G401 (cell line): Measurements from ENCODE around the gene ALDH3A1. TPM values are rescaled to one million over a fixed set of nuclear protein-coding genes. Genes with fewer than 3 reads are reported as not detected.

Source experiments
- DNase-seq: peaks from one replicate; pipeline ENCODE4 v3.0.0-alpha.2; 2015; ENCODE audit warnings: low spot score
- in situ Hi-C: cut with HindIII; loops from 2 replicates; pipeline ENCODE4 v1.10.0; 2016; ENCODE audit warnings: low sequenced_read_pairs, mixed read lengths
- total RNA-seq: library from RNA; depleted of rRNA; stranded (reverse); fragments of >200 nt; shearing (Covaris generic); gene quantifications from 2 replicates; pipeline ENCODE4 v1.2.3, GENCODE V29; 2014

ALDH3A1 gene
- total RNA-seq, 1 experiment from 2014 or later = not detected

DNA sequence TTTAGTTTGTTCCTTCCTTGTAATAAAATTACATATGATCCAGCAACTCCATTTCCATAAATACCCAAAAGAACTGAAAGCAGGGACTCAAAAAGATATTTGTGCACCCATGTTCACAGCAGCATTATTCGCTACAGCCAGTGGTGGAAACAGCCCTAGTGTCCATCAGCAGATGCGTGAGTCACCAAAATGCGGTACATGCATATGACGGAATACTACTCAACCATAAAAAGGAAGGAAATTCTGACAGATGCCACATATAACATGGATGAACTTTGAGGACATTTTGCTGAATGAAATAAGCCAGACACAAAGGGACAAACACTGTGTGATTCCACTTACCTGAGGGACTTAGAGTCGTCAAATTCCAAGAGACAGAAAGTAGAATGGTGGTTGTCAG lies 22.6 kb downstream of the ALDH3A1 start:
- in situ Hi-C loops = no loop called here

DNA sequence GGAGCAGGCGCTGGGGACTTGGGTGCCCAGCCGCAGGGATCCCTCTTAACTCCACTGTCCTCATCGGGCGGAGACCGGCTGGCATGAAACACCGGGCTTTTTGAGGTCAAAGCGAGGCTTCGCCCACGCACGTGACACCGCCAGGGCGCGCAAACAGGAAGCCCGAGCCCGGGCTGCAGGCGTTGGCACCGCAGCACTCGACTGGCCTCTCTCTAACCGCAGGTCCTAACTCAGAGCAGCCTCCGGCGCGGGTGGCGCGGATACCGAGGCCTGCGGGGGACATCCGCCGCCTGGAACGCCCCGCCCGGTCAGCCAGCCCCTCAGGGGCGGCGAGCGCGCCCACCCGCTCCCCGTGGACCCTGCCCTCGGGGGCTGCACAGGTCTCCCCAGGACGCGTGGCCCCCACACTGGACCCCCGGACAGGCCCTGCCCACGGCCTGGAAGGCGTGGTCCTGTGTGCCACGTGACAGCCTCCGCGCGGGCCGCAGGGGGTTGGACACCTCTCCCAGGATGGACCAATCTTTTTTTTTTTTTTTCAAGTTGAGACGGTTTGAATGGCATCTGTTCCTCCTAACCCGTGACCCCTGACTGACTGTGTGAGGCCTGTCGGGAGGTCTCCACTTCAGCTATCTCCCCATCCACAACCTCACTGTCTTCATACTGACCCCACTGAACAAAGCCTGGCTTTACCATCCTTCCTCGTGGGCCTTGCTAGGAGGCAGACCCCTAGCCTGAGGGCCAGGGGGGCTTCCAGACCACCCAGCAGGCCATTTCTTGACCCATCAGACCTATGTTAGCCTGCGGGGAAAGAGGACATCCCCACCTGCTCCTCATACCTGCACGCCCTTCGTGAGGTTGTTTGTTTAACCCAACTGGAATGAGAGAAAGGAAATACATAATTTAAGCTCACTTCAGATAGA lies 23.3 kb downstream of the ALDH3A1 start:
- in situ Hi-C loops = no loop called here
- peak; percentile 42 for DNase-seq

More for the DNA sequence above, 22.6 kb downstream of the ALDH3A1 start:
- no peak for DNase-seq

DNA sequence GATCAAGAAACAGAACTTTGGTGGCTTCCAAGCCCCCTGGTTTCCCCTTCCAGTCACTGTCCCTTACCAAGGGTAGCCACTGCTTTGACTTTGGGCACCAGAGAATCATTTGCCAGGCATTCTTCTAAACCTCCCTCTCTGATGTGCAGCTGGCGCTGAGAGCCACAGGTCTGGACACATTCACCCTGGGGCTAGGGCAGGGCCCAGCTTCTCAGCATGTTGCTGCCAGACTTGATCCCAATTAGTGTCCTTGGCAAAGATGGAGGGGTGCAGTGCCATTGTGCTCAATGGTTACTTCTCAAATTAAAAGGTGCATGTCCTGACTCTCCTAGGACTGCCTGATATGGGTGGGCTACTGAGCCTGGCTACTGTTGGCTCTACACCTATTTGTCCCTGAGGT lies 24.1 kb downstream of the ALDH3A1 start:
- in situ Hi-C loops = no loop called here
- DNase-seq = no peak

DNA sequence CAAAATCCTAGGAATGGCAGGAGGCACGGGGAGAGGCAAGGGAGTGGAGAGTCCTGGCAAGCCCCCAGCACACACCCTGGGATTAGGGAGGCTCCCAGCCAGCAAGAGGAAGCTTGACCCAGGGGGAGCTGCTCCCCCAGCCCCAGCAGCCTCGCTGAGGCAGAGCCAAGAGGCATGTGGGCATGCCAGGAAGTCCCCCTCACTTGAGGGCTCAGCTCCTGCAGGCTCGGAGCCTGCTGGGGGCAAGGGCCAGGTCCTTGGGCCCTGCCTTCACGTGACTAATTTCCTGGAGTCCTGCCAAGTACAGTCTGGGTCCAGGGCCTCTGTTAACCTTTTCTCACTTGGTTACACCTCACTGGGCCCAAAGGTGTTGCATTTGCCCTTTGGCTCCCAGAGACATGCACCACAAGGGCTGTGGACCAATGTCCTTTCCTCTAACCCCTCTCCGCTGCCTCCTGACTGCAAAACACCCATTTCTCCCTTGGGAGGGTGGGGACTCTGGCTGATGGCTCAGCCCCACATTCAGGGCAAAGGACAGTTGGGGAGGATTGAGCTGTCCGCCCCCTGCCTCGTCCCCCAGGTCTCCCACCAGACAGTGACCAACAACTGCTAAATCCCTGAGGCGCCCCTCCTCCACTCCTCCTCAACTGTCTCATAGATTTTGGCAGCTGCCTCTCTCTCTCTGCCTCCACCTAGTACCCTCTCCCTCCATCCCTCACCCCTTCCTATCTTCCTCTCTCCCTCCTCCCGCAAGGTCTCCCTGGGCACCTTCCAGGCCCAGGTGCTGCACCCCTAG lies 27.3 kb downstream of the ALDH3A1 start:
- in situ Hi-C loops = no loop called here
- no peak for DNase-seq

DNA sequence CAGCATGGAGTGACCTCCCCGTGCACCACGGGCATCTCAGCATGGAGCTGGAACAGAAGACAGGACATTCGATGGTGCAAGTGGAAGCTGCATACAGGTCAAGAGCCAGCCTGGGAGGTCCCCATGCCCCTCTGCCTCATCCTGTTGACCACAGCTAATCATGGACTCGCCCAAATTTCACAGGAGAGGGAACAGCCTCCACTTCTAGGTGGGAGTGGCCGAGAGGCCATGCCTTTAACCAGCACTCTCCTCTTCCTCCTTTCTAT lies 28.0 kb downstream of the ALDH3A1 start:
- no peak for DNase-seq
- in situ Hi-C loops = no loop called here

DNA sequence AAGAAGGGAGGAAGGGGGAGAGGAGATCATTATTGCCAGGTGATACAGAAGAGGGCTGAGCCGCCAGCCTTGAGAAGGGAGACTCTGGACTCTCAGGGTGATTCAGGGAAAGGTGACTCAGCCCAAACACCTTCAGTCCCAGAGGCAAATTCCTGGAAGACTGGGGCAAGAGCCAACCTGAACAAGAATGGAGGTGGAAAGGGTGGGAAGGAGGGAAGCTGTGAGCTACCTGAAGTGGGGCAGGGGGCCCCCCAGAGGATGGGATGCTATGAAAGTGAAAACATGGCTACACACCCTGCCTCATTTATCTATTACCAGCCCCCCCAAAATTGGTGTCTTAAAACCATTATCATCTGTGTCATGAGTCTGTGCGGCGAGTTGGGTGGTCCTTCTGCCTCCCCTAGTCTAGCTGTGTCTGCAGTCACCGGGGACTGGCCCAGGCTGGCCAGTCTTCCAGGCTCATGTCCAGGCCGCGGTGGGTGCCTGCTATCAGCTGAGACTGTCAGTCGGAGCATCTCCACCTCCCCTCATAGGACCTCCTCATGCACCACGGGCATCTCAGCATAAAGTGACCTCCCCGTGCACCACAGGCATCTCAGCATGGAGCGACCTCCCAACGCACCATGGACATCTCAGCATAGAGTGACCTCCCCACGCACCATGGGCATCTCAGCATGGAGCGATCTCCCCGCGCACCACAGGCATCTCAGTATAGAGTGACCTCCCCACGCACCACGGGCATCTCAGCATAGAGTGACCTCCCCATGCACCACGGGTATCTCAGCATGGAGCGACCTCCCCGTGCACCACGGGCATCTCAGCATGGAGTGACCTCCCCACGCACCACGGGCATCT lies 28.5 kb downstream of the ALDH3A1 start:
- in situ Hi-C loops = no loop called here
- DNase-seq = no peak

DNA sequence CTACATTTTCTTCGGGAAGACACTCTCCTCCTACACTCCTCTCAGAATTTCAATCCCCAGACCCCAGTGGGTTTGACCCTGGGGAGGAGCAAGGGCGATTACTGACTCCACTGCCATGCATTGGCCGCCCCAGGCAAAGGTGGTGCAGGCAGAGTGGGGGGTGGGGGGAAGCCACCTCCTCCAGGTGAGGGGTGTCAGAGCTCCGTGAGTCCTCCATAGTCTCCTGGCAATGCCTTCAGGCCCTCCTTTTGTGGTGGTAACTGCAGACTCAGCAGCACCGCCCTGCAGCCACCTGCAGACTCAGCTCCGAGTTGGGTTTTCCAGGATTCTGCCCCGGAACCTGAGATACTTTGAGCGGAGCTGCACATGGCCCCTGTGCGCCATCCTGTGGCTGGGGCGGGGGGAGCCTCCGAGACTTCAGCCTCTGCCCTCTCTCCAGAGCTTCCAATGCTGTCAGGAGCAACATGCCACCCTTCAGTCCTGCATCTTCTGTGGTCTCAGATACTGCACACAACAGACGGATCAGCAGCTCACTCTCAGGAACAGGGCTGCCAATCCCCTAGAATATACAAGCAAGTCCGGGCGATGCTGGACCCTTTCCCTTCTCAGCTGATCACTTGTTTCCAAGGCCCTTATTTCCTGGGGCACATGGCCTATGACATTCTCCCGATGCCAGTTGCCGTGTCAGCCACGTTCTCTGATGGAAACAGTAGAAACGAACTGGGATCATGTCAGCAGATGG lies 29.3 kb downstream of the ALDH3A1 start:
- DNase-seq = no peak
- in situ Hi-C loops = no loop called here

DNA sequence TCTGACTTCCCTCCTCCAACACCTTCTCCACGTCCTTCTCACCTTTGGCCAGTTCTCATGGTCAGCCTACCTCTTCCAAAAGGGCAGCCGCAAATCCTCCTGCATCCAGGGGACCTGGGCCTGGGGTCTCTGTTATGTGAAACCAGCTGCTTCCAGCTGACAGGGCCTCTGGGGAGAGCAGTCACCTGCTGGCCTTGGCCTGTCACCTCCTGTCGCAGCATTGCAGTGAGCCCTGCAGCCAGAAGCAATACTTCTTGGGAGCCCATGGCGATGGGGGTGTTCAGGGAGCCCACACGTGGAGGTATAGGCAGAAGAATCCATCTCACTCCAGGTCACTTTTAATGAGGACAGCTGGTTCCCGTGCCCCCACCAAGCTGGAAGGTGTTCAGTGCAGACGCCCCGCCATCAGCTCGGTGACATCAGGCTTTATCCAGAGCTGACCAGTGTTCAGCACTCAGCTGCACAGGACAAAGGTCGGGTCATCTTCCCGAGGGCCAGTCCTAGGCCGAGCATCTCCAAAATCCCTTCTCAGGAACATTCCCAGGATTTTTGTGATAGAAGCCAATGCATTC lies 30.0 kb downstream of the ALDH3A1 start:
- in situ Hi-C loops = no loop called here
- DNase-seq = no peak

DNA sequence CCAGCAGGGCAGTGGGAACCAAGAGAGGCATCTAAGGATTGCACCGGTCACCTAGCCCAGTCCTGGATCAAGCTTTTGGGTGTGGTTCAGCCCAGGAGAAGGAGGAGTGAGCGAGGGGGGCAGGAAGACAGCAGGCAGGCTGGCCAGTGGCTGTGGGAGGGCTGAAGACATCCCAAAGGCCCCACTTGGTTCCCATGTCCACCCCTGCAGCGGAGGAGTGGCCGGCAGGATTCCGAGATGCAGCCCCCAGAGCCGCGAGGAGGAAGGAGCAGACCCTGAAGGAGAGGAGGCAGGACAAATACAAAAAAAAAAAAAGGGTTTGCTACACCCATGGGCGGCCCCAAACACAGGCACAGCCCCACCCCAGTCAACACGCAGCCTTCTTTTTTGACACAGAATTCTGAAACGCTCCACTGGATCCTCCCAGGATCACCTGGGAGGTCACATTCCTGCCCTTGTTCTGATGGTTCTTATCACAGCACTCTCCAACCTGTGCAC lies 30.6 kb downstream of the ALDH3A1 start:
- in situ Hi-C loops = no loop called here
- no peak for DNase-seq

DNA sequence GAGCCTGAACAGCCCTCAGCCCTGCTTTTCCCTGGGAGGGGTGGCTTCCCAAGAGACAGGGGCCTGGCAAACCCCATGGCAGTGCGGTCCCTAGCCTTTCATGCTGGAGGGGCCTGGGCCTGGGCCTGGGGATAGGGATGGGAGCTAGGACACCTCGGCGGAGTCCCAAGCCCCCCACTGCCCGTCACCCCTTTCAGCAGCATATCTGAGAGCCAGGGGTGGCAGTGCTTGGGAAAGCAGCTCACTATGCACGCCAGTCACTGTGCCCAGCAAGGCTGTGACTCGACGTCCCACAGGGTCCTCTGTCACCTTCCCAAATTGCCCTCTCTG lies 31.1 kb downstream of the ALDH3A1 start:
- in situ Hi-C loops = no loop called here
- DNase-seq = no peak

DNA sequence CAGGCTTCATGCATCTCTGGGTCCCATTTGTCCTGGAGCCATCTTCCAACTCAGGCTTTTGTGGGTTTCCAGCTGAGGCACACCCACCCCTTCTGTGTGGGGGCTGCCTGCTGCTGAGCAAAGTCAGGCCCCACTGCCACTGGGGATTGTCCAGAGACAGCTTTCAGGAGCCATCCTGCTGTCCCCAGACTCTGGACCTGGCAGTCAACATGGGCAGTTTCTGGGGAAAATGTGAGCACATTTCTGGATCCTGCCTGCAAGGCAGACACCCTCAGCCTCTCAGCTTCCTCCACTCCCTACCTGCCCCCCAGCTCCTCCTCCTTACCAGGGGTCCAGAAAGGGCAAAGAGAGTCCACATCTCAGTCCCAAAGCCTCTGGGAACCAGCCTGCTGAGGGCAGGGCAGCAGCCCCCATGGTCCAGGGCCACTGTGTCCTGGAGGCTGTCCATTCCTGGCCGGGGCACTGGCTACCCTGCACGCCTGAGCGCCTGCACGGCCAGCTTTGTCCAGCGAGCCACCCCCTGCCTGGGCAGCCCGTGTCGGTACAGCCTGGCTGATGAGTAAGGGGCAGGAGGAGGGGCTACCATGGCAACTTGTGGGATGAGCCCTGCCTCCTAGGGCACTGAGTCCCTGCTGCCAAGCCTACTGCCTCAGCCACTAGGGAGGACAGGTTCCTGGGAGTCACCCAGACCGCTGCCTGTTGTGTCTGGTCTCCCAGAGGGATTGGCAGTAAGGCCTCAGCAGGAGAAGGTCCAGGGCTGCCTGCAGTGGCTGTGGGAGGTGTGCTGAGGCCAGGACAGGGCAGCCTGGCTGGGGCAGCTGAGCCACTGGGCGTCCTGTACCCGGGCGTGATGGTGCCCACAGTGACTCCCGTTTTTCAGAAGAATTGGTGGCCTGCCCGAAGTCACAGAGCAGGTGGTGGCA lies 31.7 kb downstream of the ALDH3A1 start, which contains the start of gene SLC47A2:
TSS of gene SLC47A2 (minus strand) at position 477 of the 923 bp plus-strand sequence. CDS start at position 448, 29 bp downstream.
- DNase-seq = no peak
- in situ Hi-C loops = no loop called here

DNA sequence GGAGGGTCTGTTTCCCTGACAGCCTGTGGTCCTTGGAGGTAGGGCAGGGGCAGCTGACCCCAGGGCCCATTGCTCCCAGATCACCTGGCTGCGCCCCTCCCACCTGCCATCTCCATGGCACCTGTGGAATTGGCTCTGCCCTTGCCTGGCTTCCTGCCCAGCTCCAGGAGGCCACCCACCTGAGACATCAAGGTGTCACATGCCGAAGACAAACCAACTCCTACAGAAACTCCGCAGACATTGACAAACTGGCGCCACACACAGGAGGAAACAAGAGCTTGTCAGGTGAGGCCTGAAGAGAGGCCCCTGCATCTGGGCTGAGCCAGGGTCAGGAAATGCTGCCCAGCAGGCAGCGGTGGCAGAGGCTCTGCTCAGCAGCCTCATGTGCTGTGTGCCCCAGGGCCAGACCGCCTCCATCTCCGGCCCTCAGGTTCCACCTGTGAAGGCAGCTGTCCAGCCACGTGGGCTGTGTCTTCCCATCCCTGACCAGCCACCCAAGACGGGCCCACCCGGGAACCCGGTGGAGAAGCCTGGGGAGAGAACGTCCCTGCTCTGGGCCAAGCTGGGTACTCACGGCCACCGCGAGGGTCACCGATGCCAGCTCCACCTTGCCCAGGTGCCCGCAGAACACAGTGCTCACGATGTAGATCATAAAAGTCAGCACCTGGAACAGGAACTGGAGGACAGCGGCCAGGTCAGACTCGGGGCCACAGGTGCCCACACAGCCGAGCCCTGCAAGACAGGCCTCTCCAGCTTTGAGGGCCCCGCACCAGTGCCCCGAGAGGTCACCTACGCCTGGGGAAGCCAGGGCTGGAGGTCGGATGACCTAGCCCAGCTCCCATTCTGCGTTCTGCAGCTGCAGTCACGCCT lies 33.3 kb downstream of the ALDH3A1 start:
- in situ Hi-C loops = no loop called here
- DNase-seq = no peak

DNA sequence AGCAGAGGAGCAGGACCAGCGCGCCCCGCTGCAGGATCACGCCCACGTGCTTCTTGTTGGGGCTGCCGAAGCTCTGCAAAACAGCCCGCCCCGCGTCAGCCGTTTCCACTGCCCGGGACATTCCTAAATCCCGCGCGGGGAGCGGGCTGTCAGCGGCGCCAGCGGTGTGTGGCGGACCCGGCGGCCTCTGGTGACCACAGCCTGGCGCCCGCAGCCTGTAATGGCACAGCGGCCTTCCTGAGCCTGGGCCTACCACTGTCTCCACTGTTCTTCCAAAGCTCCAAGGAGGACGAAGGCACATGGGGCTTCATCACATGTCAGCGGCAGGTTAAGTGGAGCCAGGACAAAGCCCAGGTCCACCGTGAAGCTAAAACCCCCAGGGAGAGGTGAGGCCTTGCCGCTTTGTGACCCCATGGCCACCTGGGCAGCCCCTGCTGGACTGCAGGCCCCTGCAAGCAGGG lies 34.2 kb downstream of the ALDH3A1 start:
- DNase-seq = no peak
- in situ Hi-C loops = no loop called here

DNA sequence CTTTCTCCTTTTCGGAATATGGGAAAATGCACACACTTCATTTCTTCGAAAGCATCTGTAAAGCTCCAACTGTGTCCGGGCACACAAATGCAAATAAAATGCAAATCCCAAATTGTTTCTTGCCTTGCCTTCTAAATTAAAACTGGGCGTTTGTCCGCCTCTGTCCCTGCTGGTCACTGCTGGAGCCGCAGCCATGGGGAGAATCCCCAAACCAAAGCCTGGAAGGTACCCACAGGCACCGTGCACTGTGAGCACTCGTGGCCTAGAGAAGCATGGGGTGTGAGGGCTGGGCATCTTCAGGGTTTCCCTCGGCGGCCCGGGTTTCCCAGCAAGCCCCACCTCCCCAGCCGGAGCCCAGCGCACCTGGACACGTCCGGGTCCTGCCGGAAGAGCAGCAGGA lies 34.6 kb downstream of the ALDH3A1 start:
- in situ Hi-C loops = no loop called here

DNA sequence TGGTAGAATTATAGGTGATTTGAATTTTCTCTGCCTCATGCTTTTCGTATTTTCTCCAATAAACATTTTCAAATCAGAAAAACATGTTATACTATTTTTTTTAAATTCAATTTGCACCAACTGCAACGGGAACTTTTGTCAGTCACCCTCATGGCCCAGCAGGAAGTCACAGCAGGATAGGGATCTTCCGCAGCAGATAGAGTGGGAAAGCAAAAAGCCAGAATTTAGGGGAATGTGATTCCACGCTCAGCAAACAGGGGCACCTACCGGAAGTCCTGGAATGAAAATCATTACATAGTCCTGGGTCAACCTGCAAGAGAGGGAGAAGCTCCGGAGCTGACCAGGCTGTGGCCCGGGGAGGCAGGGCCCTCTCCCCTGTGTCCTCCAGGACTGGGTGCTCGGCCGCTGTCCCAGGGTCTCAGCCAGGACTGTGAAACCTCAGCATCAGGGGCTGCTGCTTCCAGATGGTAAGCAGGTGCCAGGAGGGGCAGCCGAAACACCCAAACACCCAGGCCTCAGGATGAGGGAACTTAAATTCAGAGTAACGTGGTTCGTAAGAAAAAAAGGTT lies 35.6 kb downstream of the ALDH3A1 start:
- in situ Hi-C loops = no loop called here
- DNase-seq = no peak

More for the DNA sequence above, 34.6 kb downstream of the ALDH3A1 start:
- DNase-seq = no peak

DNA sequence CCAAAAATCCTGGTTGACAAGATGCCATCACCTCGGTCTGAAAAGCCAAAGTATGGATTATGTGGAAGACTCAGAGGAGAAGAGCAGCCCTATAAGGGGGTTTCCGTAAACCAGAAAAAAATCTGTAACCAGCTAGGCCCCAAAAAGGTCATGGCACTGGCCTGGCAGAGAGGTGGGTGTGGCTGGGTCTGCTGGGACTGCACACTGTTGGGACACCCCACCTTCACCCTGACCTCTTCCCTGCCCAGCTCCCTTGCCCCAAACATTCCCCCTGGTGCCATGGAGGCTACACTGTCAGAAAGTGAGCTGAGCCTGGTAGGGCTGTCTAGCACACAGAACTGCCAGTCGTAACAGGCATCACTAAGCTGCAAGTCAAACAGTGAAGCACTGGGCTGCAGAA lies 38.3 kb downstream of the ALDH3A1 start:
- no peak for DNase-seq
- in situ Hi-C loops = no loop called here
